Measurements from ENCODE around the gene RAPGEF1.

DNA sequence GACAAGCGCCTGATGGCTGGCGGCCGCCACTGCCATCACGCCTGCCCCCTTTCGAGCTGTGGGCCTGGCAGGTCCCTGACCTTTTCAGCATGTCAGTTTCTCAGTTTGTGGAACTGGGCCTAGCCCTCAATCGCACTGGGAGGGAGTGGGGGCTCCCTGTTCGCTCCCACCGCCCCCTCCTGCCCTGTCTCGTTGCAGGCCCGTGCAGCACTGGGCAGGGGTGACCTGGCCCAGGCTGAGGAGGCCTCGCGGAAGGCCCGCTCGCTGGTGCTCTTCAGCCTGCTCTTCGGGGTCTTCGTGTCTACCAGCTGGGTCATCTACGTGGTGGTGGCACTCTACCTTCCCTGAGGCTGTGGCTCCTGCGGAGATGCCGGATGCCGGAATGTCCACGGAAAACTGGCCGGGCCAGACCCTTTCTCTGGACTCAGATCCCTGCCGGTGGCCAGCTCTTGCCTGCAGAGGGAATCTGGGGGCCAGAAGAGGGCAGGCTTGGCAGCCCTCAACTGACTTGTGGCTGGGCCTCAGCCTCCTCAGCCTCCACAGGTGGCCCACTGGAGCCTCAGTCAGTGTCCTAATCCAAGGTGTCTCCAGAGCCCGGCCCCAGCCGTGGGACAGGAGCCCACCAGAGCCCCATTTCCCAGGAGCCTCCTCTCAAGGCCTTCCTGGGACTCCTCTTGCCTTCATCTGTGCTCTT, 181.9 kb downstream of the RAPGEF1 start:
- TF ChIP-seq POLR2A (IDR thresholded peaks at IDR 0.05): no peak
- TF ChIP-seq, protein P1, sequence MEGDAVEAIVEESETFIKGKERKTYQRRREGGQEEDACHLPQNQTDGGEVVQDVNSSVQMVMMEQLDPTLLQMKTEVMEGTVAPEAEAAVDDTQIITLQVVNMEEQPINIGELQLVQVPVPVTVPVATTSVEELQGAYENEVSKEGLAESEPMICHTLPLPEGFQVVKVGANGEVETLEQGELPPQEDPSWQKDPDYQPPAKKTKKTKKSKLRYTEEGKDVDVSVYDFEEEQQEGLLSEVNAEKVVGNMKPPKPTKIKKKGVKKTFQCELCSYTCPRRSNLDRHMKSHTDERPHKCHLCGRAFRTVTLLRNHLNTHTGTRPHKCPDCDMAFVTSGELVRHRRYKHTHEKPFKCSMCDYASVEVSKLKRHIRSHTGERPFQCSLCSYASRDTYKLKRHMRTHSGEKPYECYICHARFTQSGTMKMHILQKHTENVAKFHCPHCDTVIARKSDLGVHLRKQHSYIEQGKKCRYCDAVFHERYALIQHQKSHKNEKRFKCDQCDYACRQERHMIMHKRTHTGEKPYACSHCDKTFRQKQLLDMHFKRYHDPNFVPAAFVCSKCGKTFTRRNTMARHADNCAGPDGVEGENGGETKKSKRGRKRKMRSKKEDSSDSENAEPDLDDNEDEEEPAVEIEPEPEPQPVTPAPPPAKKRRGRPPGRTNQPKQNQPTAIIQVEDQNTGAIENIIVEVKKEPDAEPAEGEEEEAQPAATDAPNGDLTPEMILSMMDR (IDR thresholded peaks at IDR 0.05): no peak
